ENCODE measurements around the gene ELP4. TPM values are rescaled to one million over a fixed set of nuclear protein-coding genes. Genes with fewer than 3 reads are reported as not detected.

ELP4 gene
- total RNA-seq, 1 donor from 2014 or later: 37.1 TPM

GRCh38 chr11:31812383-31813381 is 303.1 kb downstream of the ELP4 start:
- peaks cover 79% of the 10 kb centered on the region for H3K27me3 ChIP-seq
- no peaks in the 10 kb centered on the region for H3K36me3 ChIP-seq
- TF ChIP-seq CTCF (IDR thresholded peaks at IDR 0.05): no peak
- intact Hi-C loops (cut with DNase I): loop anchor here (10.0 kb wide), 1 partner anchor 272 kb away; no protein-coding TSS in a partner anchor
- no peaks in the 10 kb centered on the region for H3K9me3 ChIP-seq
- no peak overlapping the region for H3K27ac ChIP-seq
- DNase-seq (ENCODE audit: low spot score in 2 of 2): no peak
- peaks cover 30 to 73% of the 10 kb centered on the region in 2 donors for H3K4me1 ChIP-seq
- peak overlapping the region; percentile 46 to 63 for H3K4me3 ChIP-seq

- Histone ChIP-seq H3K9me3 (no peaks in the 10 kb centered on the region), H3K36me3 (no peaks in the 10 kb centered on the region), H3K4me3 (peak overlapping the region; percentile 46 to 63), H3K27ac (no peak overlapping the region), H3K4me1 (peaks cover 34 to 78% of the 10 kb centered on the region in 2 donors), H3K27me3 (peaks cover 81% of the 10 kb centered on the region)
- intact Hi-C loops (cut with DNase I): loop anchor here (10.0 kb wide), 1 partner anchor 271 kb away; no protein-coding TSS in a partner anchor
- DNase-seq (ENCODE audit: low spot score in 2 of 2): no peak
- no peak for TF ChIP-seq CTCF (IDR thresholded peaks at IDR 0.05)
Observed at GRCh38 chr11:31813391-31814175, 304.0 kb downstream of the ELP4 start.

- no peaks in the 10 kb centered on the region for H3K9me3 ChIP-seq
- no peak overlapping the region for H3K27ac ChIP-seq
- H3K27me3 ChIP-seq: peaks cover 80% of the 10 kb centered on the region
- intact Hi-C loops (cut with DNase I): loop anchor here (10.0 kb wide), 1 partner anchor 270 kb away; no protein-coding TSS in a partner anchor
- H3K4me1 ChIP-seq: peaks cover 34 to 77% of the 10 kb centered on the region in 2 donors
- no peak for TF ChIP-seq CTCF (IDR thresholded peaks at IDR 0.05)
- no peaks in the 10 kb centered on the region for H3K36me3 ChIP-seq
- H3K4me3 ChIP-seq: peak overlapping the region in 1 of 2 donors; percentile 63
- no peak for DNase-seq (ENCODE audit: low spot score in 2 of 2)
Observed at GRCh38 chr11:31814176-31814868, 304.8 kb downstream of the ELP4 start.

GRCh38 chr11:31815711-31816467 is 306.3 kb downstream of the ELP4 start:
- Histone ChIP-seq H3K9me3 (no peaks in the 10 kb centered on the region), H3K27ac (no peak overlapping the region), H3K27me3 (peaks cover 71% of the 10 kb centered on the region), H3K4me3 (peak overlapping the region; percentile 38 to 48), H3K4me1 (peaks cover 27 to 62% of the 10 kb centered on the region in 2 donors), H3K36me3 (no peaks in the 10 kb centered on the region)
- intact Hi-C loops (cut with DNase I): loop anchor here (10.0 kb wide), 1 partner anchor 269 kb away; no protein-coding TSS in a partner anchor
- DNase-seq (ENCODE audit: low spot score in 2 of 2): no peak
- no peak for TF ChIP-seq CTCF (IDR thresholded peaks at IDR 0.05)
